ENCODE measurements around the gene FAM156A. TPM values are rescaled to one million over a fixed set of nuclear protein-coding genes. Genes with fewer than 3 reads are reported as not detected.

The FAM156A gene
- total RNA-seq, 1 donor from 2014 or later = 22.1 TPM

Other genes with a start within 250 kb of the FAM156A start
- not detected for gene SSX2B, start 207.3 kb downstream of the FAM156A start, total RNA-seq (ENCODE audit: unreplicated experiment)
- not detected for gene SPANXN5, start 161.1 kb downstream of the FAM156A start, total RNA-seq (ENCODE audit: unreplicated experiment)
- gene XAGE5, start 147.2 kb downstream of the FAM156A start, total RNA-seq (ENCODE audit: unreplicated experiment) = not detected
- not detected for gene XAGE3, start 90.4 kb downstream of the FAM156A start, total RNA-seq (ENCODE audit: unreplicated experiment)
- gene FAM156B, start 61.2 kb downstream of the FAM156A start, total RNA-seq (ENCODE audit: unreplicated experiment) = 11.8 TPM
- gene GPR173, start 90.3 kb upstream of the FAM156A start, total RNA-seq (ENCODE audit: unreplicated experiment) = 85.3 TPM
- gene TSPYL2, start 123.8 kb upstream of the FAM156A start, total RNA-seq (ENCODE audit: unreplicated experiment) = 10.2 TPM
- 20.0 TPM for gene KANTR, start 135.6 kb upstream of the FAM156A start, total RNA-seq (ENCODE audit: unreplicated experiment)